Loucy (cell line): ENCODE measurements around the gene NEK3.

ENCODE experiments used
- H2AFZ ChIP-seq: fragments of 200-600 bp; sonication (generic); 2 replicates; pipeline ENCODE4 v1.6.0; 2016; ENCODE audit warnings: antibody characterized with exemption, mild to moderate bottlenecking, low read length, moderate library complexity
- H3F3A ChIP-seq: fragments of 200-600 bp; 2 replicates; pipeline ENCODE4 v1.6.0; 2016; ENCODE audit warnings: antibody characterized with exemption, low read depth, mild to moderate bottlenecking
- H3K27me3 ChIP-seq: fragments of 200-600 bp; sonication (generic); 2 replicates; pipeline ENCODE4 v1.6.1; 2014; ENCODE audit warnings: low read length, mild to moderate bottlenecking; ENCODE audit not compliant: insufficient read depth, poor library complexity, severe bottlenecking
- H3K36me3 ChIP-seq: fragments of 200-600 bp; sonication (generic); 2 replicates; pipeline ENCODE4 v1.6.1; 2016; ENCODE audit warnings: low read length; ENCODE audit not compliant: insufficient read depth
- H3K4me1 ChIP-seq: fragments of 200-600 bp; sonication (generic); 2 replicates; pipeline ENCODE4 v1.5.1; 2014; ENCODE audit warnings: low read length, mild to moderate bottlenecking; ENCODE audit not compliant: insufficient read depth, poor library complexity, severe bottlenecking
- H3K4me2 ChIP-seq: fragments of 200-600 bp; sonication (generic); 2 replicates; pipeline ENCODE4 v1.6.0; 2014; ENCODE audit warnings: antibody characterized with exemption, low read length, low read depth, mild to moderate bottlenecking; ENCODE audit not compliant: poor library complexity, severe bottlenecking
- H3K4me3 ChIP-seq: fragments of 200-600 bp; sonication (generic); 2 replicates; pipeline ENCODE4 v1.5.1; 2014; ENCODE audit warnings: low read length, mild to moderate bottlenecking, mixed read lengths; ENCODE audit not compliant: poor library complexity, severe bottlenecking
- H3K79me2 ChIP-seq: fragments of 200-600 bp; sonication (generic); 2 replicates; pipeline ENCODE4 v1.6.1; 2014; ENCODE audit warnings: low read length; ENCODE audit not compliant: insufficient read depth
- H3K9ac ChIP-seq: fragments of 200-600 bp; sonication (generic); 2 replicates; pipeline ENCODE4 v1.6.0; 2014; ENCODE audit warnings: mild to moderate bottlenecking, low read depth, low read length, moderate library complexity; ENCODE audit not compliant: poor library complexity, severe bottlenecking
- H3K9me2 ChIP-seq: fragments of 200-600 bp; sonication (generic); replicated peaks from 2 replicates; pipeline ENCODE4 v1.6.1; 2016; ENCODE audit warnings: low read depth, low read length, mixed read lengths
- H3K9me3 ChIP-seq: fragments of 200-600 bp; sonication (generic); 2 replicates; pipeline ENCODE4 v1.6.1; 2014; ENCODE audit warnings: mild to moderate bottlenecking, antibody characterized with exemption, low read length, low read depth; ENCODE audit not compliant: insufficient read depth
- H4K20me1 ChIP-seq: fragments of 200-600 bp; sonication (generic); 2 replicates; pipeline ENCODE4 v1.6.0; 2014; ENCODE audit warnings: antibody characterized with exemption, low read length, mild to moderate bottlenecking; ENCODE audit not compliant: insufficient read depth, poor library complexity, severe bottlenecking
- EZH2phosphoT487 ChIP-seq: fragments of 200-600 bp; IDR thresholded peaks from 2 replicates; pipeline ENCODE4 v1.6.1; 2018; ENCODE audit warnings: antibody characterized with exemption, mild to moderate bottlenecking, moderate library complexity, borderline replicate concordance
- TF ChIP-seq, protein P1 (sequence below): fragments of 200-600 bp; sonication (generic); conservative IDR thresholded peaks from 2 replicates; pipeline ENCODE4 v1.5.1; 2014; ENCODE audit warnings: mild to moderate bottlenecking, antibody characterized with exemption, low read length

The NEK3 gene

DNA sequence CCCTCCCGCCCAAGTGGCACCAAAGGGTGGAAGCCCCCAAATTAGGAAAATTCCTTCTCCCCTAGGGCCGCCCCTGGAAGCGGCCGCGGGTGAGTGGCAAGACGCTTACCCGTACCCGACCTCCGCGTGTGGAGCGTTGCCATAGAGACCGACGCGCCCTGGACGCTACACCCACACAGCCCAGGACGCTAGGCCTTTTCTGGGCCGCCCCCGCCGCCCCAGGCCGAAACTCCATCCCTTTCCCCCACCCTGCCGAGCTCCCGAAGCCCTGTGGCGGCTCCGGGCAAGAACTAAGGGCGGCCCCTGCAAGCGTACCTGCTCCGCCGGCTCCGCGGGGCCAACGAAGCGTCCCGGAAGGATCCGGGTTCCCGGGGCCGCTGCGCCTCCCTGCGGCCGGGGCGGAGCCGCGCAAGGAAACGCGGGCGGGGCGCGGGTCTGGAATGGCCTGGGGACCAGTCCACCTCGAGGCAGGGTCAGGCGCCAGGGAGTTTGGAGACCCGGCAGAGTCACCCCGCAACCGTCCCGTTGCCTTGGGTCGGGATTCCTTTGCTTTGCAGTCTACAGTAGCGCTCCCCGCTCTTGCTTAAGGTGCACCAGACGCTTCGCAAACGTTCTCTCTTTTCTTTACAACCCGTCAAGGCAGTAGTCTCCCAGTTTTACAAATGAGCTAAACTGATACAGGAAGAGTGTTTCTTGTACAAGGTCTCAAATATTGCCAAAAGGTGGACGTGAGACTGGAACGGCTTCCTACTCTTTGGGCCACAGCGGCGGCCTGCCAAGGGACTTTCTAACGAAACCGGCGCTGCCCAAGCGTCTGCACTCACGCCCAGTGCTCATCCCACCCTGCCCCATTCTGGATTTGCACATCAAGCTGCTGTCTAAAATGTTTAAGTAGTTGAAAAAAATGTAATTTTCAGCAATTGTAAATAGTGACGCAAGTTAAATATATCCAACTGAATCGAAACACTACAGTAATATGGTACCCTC is 30.4 kb downstream of the NEK3 start, which contains the start of gene NEK5:
Gene NEK5, minus strand, starts transcription at position 360 of the 987 bp plus-strand sequence. CDS start 1,591 bp downstream, outside the sequence.
- Histone ChIP-seq H3K36me3 (peaks cover 15% of the 10 kb centered on the region; the same call in 1 of the 2 replicates), H3K79me2 (no peaks in the 10 kb centered on the region), H3F3A (no peaks in the 10 kb centered on the region), H3K4me2 (peak within 1 kb of the TSS; percentile 96), H2AFZ (peak within 1 kb of the TSS; percentile 76), H3K9me3 (no peaks in the 10 kb centered on the region), H3K9me2 (no peaks in the 10 kb centered on the region), H3K27me3 (no peaks in the 10 kb centered on the region), H4K20me1 (no peaks in the 10 kb centered on the region), H3K4me3 (peak within 1 kb of the TSS; percentile 74), H3K4me1 (peaks cover 8% of the 10 kb centered on the region), H3K9ac (peak within 1 kb of the TSS; percentile 2)
- no peak for TF ChIP-seq EZH2phosphoT487
- TF ChIP-seq, protein P1, sequence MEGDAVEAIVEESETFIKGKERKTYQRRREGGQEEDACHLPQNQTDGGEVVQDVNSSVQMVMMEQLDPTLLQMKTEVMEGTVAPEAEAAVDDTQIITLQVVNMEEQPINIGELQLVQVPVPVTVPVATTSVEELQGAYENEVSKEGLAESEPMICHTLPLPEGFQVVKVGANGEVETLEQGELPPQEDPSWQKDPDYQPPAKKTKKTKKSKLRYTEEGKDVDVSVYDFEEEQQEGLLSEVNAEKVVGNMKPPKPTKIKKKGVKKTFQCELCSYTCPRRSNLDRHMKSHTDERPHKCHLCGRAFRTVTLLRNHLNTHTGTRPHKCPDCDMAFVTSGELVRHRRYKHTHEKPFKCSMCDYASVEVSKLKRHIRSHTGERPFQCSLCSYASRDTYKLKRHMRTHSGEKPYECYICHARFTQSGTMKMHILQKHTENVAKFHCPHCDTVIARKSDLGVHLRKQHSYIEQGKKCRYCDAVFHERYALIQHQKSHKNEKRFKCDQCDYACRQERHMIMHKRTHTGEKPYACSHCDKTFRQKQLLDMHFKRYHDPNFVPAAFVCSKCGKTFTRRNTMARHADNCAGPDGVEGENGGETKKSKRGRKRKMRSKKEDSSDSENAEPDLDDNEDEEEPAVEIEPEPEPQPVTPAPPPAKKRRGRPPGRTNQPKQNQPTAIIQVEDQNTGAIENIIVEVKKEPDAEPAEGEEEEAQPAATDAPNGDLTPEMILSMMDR = peak; percentile 69

DNA sequence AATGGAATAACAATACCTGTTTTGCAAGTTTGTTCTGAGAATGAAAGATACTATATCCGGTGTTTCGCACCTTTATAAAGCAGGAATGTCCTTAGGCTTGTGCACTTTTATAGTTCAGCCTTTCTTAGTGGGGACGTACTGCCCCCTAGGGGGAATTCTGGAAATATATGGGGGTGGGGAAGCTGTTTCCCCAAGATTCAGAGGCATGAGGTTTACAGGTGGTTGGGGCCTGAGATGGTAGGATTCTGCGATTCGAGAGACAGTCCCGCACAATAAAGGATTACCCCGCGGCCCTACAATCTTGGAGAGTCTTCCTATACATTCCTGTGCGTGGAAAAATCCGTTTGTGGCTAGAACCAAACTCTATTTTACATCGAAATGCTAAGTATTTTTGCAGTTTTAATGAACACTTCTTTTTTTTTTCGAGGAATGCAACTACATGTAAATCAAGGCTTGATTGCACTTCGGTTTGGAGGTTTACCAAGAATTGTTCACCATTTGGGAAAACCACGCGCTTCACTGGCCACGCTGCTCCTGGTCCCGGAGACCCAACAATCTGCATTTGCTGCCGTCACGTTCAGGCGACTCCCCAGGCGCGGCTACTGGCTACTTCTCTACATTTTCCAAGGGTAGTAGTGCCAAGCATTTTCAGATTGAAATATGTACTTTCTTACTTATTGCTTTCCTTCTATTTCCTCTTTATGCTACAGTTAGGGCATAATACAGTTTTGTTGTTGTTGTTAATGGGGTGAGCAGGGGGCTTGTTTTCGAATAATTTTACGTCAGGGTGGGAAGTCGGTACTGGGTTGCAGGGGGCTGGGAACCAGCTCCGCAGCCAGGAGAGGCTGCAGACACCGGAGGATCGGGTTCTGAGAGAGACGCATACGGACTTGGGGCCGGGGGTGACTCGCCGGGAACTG is 31.4 kb downstream of the NEK3 start:
- no peaks in the 10 kb centered on the region for H3K27me3 ChIP-seq
- no peak for TF ChIP-seq EZH2phosphoT487
- TF ChIP-seq, protein P1 = peak; percentile 95
- peak overlapping the region; percentile 96 for H3K4me2 ChIP-seq
- peak overlapping the region; percentile 76 for H2AFZ ChIP-seq
- H3K4me1 ChIP-seq = peaks cover 8% of the 10 kb centered on the region
- no peaks in the 10 kb centered on the region for H3F3A ChIP-seq
- H3K4me3 ChIP-seq = peak overlapping the region; percentile 74
- H3K9ac ChIP-seq = peak overlapping the region; percentile 2
- no peaks in the 10 kb centered on the region for H4K20me1 ChIP-seq
- H3K9me2 ChIP-seq = no peaks in the 10 kb centered on the region
- H3K36me3 ChIP-seq = peaks cover 15% of the 10 kb centered on the region; the same call in 1 of the 2 replicates
- no peaks in the 10 kb centered on the region for H3K9me3 ChIP-seq
- no peaks in the 10 kb centered on the region for H3K79me2 ChIP-seq

DNA sequence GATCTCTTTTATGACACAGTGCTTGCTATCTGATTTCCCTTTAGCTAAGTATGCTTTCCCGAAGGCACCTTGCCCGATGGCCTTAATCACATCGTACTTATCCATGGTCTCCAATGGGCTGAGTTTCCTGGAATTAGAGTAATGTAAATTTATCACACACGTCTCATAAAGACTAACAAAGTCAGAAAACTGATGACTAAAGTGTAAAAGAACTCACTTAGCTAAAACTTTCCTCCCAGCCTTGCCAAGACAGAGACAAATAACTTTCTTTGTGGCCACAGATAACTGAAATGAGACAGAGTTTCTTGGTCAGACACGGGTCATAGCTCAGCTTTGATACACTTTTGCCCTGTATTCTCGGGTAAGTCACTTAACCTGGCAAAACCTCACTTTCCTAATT is 32.0 kb downstream of the NEK3 start:
- Histone ChIP-seq H3K4me3 (no peak overlapping the region), H3K9ac (no peak overlapping the region), H3K4me2 (peak overlapping the region; percentile 96)

More for the DNA sequence above, 32.0 kb downstream of the NEK3 start:
- Histone ChIP-seq H3K79me2 (no peaks in the 10 kb centered on the region), H3F3A (no peaks in the 10 kb centered on the region), H3K4me1 (peaks cover 8% of the 10 kb centered on the region), H2AFZ (no peak overlapping the region), H3K9me2 (no peaks in the 10 kb centered on the region), H4K20me1 (no peaks in the 10 kb centered on the region), H3K36me3 (peaks cover 10% of the 10 kb centered on the region; the same call in 1 of the 2 replicates), H3K27me3 (no peaks in the 10 kb centered on the region), H3K9me3 (no peaks in the 10 kb centered on the region)
- TF ChIP-seq EZH2phosphoT487 = no peak
- TF ChIP-seq, protein P1 = no peak
